Neural cell (in vitro differentiated cells): ENCODE data around the gene CACNA1H.

Experiments used
- EP300 ChIP-seq: fragments of 450-650 bp; conservative IDR thresholded peaks from 2 replicates; pipeline ENCODE4 v1.6.1; 2014; ENCODE audit warnings: antibody characterized with exemption, mild to moderate bottlenecking, moderate library complexity; ENCODE audit not compliant: poor library complexity, severe bottlenecking
- EZH2 ChIP-seq: fragments of 200-600, 300-800 bp; shearing (Covaris generic), sonication (generic); IDR thresholded peaks from 2 replicates; pipeline ENCODE4 v1.6.1; 2014; ENCODE audit warnings: antibody characterized with exemption, low read length, borderline replicate concordance, mild to moderate bottlenecking; ENCODE audit not compliant: insufficient read depth, poor library complexity, severe bottlenecking
- MXI1 ChIP-seq: fragments of 450-650 bp; conservative IDR thresholded peaks from 2 replicates; pipeline ENCODE4 v1.6.1; 2014; ENCODE audit warnings: antibody characterized with exemption, mild to moderate bottlenecking; ENCODE audit not compliant: poor library complexity, severe bottlenecking
- POLR2AphosphoS5 ChIP-seq: IDR thresholded peaks from 2 replicates; pipeline ENCODE4 v1.6.1; 2012
- SMC3 ChIP-seq: fragments of 450-650 bp; conservative IDR thresholded peaks from 2 replicates; pipeline ENCODE4 v1.6.1; 2014; ENCODE audit warnings: antibody characterized with exemption, mild to moderate bottlenecking, moderate library complexity; ENCODE audit not compliant: poor library complexity
- TF ChIP-seq, protein P1 (sequence below): fragments of 450-650 bp; IDR thresholded peaks from 2 replicates; pipeline ENCODE4 v1.5.1; 2014; ENCODE audit warnings: antibody characterized with exemption, mild to moderate bottlenecking, moderate library complexity; ENCODE audit not compliant: poor library complexity, severe bottlenecking
- TF ChIP-seq, protein P2 (sequence below): IDR thresholded peaks from 2 replicates; pipeline ENCODE4 v1.6.1; 2012; ENCODE audit warnings: borderline replicate concordance

DNA sequence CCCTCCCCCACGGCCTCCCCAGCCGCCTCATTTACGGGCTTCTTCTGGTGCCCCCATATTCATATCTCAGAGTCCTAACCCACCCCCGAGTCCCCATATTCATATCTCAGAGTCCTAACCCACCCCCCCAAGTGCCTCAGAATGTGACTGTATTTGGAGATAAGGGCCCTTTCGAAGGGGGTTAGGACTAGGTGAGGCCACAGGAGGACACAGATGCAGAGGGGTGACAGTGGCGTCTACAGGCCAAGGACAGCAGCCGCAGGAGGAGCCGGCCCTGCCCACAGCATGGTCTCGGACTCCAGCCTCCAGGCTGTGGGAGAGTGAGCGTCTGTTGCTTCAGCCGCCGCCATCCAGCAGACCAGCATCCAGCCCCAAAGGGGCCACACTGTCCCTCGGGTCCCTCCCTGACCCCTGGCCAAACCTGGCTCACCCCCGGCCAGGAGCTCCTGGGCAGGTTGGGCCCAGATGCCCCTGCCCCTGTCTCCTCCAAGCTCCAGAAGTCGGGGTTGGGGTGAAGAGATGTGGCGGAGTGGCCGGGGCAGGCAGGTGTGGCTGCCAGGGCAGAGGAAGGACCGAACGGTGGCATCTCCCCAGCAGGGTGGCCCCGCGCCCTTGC, 25.5 kb downstream of the CACNA1H start:
- TF ChIP-seq, protein P1, sequence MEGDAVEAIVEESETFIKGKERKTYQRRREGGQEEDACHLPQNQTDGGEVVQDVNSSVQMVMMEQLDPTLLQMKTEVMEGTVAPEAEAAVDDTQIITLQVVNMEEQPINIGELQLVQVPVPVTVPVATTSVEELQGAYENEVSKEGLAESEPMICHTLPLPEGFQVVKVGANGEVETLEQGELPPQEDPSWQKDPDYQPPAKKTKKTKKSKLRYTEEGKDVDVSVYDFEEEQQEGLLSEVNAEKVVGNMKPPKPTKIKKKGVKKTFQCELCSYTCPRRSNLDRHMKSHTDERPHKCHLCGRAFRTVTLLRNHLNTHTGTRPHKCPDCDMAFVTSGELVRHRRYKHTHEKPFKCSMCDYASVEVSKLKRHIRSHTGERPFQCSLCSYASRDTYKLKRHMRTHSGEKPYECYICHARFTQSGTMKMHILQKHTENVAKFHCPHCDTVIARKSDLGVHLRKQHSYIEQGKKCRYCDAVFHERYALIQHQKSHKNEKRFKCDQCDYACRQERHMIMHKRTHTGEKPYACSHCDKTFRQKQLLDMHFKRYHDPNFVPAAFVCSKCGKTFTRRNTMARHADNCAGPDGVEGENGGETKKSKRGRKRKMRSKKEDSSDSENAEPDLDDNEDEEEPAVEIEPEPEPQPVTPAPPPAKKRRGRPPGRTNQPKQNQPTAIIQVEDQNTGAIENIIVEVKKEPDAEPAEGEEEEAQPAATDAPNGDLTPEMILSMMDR: no peak
- TF ChIP-seq EP300 (no peak), EZH2 (no peak), POLR2AphosphoS5 (no peak), SMC3 (no peak), MXI1 (no peak)
- TF ChIP-seq, protein P2, sequence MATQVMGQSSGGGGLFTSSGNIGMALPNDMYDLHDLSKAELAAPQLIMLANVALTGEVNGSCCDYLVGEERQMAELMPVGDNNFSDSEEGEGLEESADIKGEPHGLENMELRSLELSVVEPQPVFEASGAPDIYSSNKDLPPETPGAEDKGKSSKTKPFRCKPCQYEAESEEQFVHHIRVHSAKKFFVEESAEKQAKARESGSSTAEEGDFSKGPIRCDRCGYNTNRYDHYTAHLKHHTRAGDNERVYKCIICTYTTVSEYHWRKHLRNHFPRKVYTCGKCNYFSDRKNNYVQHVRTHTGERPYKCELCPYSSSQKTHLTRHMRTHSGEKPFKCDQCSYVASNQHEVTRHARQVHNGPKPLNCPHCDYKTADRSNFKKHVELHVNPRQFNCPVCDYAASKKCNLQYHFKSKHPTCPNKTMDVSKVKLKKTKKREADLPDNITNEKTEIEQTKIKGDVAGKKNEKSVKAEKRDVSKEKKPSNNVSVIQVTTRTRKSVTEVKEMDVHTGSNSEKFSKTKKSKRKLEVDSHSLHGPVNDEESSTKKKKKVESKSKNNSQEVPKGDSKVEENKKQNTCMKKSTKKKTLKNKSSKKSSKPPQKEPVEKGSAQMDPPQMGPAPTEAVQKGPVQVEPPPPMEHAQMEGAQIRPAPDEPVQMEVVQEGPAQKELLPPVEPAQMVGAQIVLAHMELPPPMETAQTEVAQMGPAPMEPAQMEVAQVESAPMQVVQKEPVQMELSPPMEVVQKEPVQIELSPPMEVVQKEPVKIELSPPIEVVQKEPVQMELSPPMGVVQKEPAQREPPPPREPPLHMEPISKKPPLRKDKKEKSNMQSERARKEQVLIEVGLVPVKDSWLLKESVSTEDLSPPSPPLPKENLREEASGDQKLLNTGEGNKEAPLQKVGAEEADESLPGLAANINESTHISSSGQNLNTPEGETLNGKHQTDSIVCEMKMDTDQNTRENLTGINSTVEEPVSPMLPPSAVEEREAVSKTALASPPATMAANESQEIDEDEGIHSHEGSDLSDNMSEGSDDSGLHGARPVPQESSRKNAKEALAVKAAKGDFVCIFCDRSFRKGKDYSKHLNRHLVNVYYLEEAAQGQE: no peak
